Activated CD4-positive, alpha-beta memory T cell treated with anti-CD3 and anti-CD28 coated beads, Interleukin-2, amount 10 ng/mL, durations not matched to agents 7 days and 5 days (primary cell): Measurements from ENCODE around the gene UBE2C. TPM values are rescaled to one million over a fixed set of nuclear protein-coding genes. Genes with fewer than 3 reads are reported as not detected.
"Not testable (repeated sequence)": the region's sequence is repeated elsewhere in the genome, so short reads cannot be mapped to it uniquely, and the experiment has no call there.

Experiments used
- CTCF ChIA-PET: fragments of 350-600 bp; sonication (Branson Sonifier 250); formaldehyde crosslinking; loops from one replicate; lab custom pipeline; 2021; ENCODE audit warnings: antibody characterized with exemption, inconsistent platforms; lab: Charles Lee
- POLR2A ChIA-PET: fragments of 350-600 bp; sonication (Branson Sonifier 250); formaldehyde crosslinking; loops from one replicate; lab custom pipeline; 2021; ENCODE audit warnings: antibody characterized with exemption; lab: Charles Lee
- DNase-seq: peaks from one replicate; pipeline ENCODE4 v3.0.0-alpha.2; 2020
- H3K27ac Mint-ChIP-seq: one replicate; pipeline ENCODE4 v1.8.0; 2021; ENCODE audit warnings: mild to moderate bottlenecking, mixed read lengths
- H3K27me3 Mint-ChIP-seq: one replicate; pipeline ENCODE4 v1.8.0; 2021; ENCODE audit warnings: mixed read lengths
- H3K36me3 Mint-ChIP-seq: one replicate; pipeline ENCODE4 v1.8.0; 2021; ENCODE audit warnings: low read depth, mixed read lengths
- H3K4me1 Mint-ChIP-seq: one replicate; pipeline ENCODE4 v1.8.0; 2021; ENCODE audit warnings: mixed read lengths
- H3K4me3 Mint-ChIP-seq: one replicate; pipeline ENCODE4 v1.8.0; 2021; ENCODE audit warnings: mild to moderate bottlenecking, mixed read lengths
- H3K9me3 Mint-ChIP-seq: one replicate; pipeline ENCODE4 v1.8.0; 2021; ENCODE audit warnings: mixed read lengths
- total RNA-seq, 2 experiments: library from RNA; stranded (reverse); gene quantifications; one replicate each; pipeline ENCODE4 v1.2.3, GENCODE V29; 2021

The UBE2C gene
- 100 to 1,000 TPM; 170 to 184 TPM for total RNA-seq

DNA sequence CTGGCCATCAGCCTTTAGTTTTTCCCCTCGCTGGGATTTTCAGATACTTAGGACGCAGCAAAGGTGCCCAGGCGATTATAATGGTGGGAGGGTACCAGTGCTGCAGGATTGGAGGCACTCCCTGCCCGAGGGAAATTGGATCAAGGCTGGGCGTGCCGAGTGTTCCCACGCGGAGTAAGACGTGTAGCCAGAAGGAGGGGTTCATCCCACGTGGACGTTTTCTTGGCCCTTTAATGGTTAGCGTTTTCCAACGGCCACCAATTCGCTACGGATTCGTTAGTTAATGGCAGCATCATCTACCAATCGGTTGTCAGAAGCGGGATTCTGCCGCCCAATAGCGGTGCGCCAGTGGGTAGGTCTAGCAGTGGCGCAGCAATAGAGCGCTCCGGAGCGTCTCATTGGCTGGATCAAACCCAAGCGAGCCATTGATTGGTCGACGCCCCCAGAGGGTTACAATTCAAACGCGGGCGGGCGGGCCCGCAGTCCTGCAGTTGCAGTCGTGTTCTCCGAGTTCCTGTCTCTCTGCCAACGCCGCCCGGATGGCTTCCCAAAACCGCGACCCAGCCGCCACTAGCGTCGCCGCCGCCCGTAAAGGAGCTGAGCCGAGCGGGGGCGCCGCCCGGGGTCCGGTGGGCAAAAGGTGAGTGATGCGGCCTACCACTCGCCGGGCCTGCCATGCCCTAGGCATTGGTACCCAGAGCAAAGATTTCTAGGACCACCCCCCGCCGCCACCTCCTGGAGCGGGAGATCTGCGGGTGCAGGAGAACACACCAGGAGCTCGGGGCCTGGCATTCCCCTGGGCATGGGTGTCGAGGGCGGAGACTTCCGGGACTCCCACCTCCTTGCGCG, at the start of gene UBE2C:
UBE2C (plus strand) TSS at position 488 of the 849 bp plus-strand sequence; CDS start at position 540, 52 bp downstream.
- Mint-ChIP-seq H3K27me3 (no peaks in the 10 kb centered on the region), H3K4me3 (peak within 1 kb of the TSS; percentile 99), H3K9me3 (no peaks in the 10 kb centered on the region), H3K36me3 (peaks cover 77% of the 10 kb centered on the region), H3K4me1 (peaks cover 36% of the 10 kb centered on the region), H3K27ac (peak within 1 kb of the TSS; percentile 83)
- ChIA-PET CTCF (interaction anchor here (0.8 to 2.3 kb wide), 5 partner anchors 10 to 157 kb away, joined by 3 to 15 read pairs (median 11); no protein-coding TSS in a partner anchor), POLR2A (interaction anchor here (0.6 to 4.1 kb wide), 24 partner anchors 9 to 276 kb away, joined by 3 to 30 read pairs (median 4); partner anchors contain the start of genes ACOT8, DNTTIP1, PCIF1 and WFDC3)
- DNase-seq, result peak; percentile 97

DNA sequence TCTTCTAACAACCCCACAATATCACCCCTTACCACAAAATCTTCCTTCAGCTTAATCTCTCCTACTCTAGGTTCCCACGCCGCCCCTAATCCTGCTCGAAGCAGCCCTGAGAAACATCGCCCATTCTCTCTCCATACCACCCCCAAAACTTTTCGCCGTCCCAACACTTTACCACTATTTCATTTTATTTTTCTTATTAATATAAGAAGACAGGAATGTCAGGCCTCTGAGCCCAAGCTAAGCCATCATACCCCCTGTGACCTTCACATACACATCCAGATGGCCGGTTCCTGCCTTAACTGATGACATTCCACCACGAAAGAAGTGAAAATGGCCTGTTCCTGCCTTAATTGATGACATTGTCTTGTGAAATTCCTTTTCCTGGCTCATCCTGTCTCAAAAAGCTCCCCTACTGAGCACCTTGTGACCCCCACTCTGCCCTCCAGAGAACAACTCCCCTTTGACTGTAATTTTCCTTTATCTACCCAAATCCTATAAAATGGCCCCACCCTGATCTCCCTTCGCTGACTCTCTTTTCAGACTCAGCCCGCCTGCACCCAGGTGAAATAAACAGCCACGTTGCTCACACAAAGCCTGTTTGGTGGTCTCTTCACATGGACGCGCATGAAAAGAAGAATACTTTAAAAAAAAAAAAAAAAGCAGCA, 47.7 kb upstream of the UBE2C start:
- H3K4me1 Mint-ChIP-seq, H3K4me3 Mint-ChIP-seq, H3K9me3 Mint-ChIP-seq, CTCF ChIA-PET, H3K27ac Mint-ChIP-seq, POLR2A ChIA-PET, DNase-seq, H3K36me3 Mint-ChIP-seq: not testable (repeated sequence)
- peaks cover 13% of the 10 kb centered on the region for H3K27me3 Mint-ChIP-seq

- Mint-ChIP-seq H3K27me3 (peaks cover 13% of the 10 kb centered on the region), H3K4me1 (no peaks in the 10 kb centered on the region)
- POLR2A ChIA-PET, result no interaction called here
Measured at GRCh38 chr20:45765307-45765875, 47.1 kb upstream of the UBE2C start.

GRCh38 chr20:45765980-45766379, 46.5 kb upstream of the UBE2C start:
- peaks cover 2% of the 10 kb centered on the region for H3K4me1 Mint-ChIP-seq

More at GRCh38 chr20:45765307-45765875, 47.1 kb upstream of the UBE2C start:
- H3K4me3 Mint-ChIP-seq, result no peak overlapping the region
- no peaks in the 10 kb centered on the region for H3K36me3 Mint-ChIP-seq
- CTCF ChIA-PET, result no interaction called here
- no peaks in the 10 kb centered on the region for H3K9me3 Mint-ChIP-seq
- no peak overlapping the region for H3K27ac Mint-ChIP-seq
- no peak for DNase-seq

GRCh38 chr20:45768479-45768878, 44.0 kb upstream of the UBE2C start:
- no peak for DNase-seq
- no peak overlapping the region for H3K4me3 Mint-ChIP-seq
- ChIA-PET POLR2A (no interaction called here), CTCF (no interaction called here)
- no peak overlapping the region for H3K27ac Mint-ChIP-seq
- H3K9me3 Mint-ChIP-seq, result no peaks in the 10 kb centered on the region
- peaks cover 5% of the 10 kb centered on the region for H3K4me1 Mint-ChIP-seq
- H3K36me3 Mint-ChIP-seq, result no peaks in the 10 kb centered on the region
- peaks cover 17% of the 10 kb centered on the region for H3K27me3 Mint-ChIP-seq

More at GRCh38 chr20:45765980-45766379, 46.5 kb upstream of the UBE2C start:
- Mint-ChIP-seq H3K27ac (no peak overlapping the region), H3K36me3 (no peaks in the 10 kb centered on the region), H3K9me3 (no peaks in the 10 kb centered on the region), H3K4me3 (no peak overlapping the region), H3K27me3 (peaks cover 9% of the 10 kb centered on the region)
- POLR2A ChIA-PET, result no interaction called here
- DNase-seq, result no peak
- CTCF ChIA-PET, result no interaction called here

DNA sequence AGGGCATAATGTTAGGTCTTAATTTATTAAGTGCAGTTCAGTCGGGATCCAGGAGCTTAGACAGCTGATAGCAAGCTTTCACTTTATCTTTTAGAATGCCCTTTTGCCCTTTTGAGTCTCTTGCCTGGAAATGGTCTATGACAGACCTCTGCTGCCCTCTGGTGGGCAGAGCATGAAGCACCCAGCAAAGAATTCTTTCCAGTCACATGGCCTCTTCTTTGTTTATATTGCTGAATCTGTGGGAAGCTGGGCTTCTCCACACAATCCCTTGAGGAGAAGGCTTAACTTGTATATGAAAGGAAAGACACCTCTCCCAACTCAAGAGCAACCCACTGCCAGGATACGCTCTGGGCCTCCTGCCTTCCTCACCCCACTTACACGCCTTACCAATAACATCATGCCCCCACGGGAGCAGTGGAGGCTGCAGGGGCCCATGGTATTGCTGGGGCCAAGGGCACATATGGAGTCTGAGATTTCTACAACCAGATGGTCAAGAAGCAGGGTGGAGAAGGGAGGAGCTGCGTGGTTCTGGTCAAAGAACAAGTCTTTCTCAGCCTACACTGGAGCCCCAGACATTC, 41.2 kb upstream of the UBE2C start:
- H3K9me3 Mint-ChIP-seq, result no peaks in the 10 kb centered on the region
- POLR2A ChIA-PET, result interaction anchor here (0.9 to 1.3 kb wide), 6 partner anchors 12 to 452 kb away, joined by 3 to 4 read pairs (median 3); partner anchors contain the start of genes SYS1 and ZNF335
- CTCF ChIA-PET, result interaction anchor here (0.6 to 2.8 kb wide), 55 partner anchors 9 to 760 kb away, joined by 3 to 34 read pairs (median 5); partner anchors contain the start of genes DNTTIP1, RBPJL, SYS1 and WFDC10A
- H3K36me3 Mint-ChIP-seq, result no peaks in the 10 kb centered on the region
- peak; percentile 85 for DNase-seq
- H3K27me3 Mint-ChIP-seq, result peaks cover 24% of the 10 kb centered on the region
- peaks cover 5% of the 10 kb centered on the region for H3K4me1 Mint-ChIP-seq
- H3K4me3 Mint-ChIP-seq, result no peak overlapping the region
- H3K27ac Mint-ChIP-seq, result no peak overlapping the region

DNA sequence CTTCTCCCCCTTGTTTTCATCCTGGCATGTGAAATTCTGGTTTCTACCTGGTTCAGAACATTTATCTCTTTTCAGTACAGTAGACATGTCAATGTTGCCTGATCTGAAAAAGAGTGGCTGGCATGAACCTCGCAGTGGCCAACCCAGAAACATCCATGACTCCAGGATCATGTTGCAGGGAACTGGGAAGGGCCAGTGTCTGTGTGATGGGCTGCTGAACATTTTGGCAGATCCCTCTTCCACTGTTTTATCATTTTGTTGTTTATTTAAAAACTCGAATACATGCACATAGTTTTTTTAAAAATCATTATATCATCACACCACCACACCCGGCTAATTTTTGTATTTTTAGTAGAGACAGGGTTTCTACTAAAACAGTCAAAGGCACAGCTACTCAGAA, 39.8 kb upstream of the UBE2C start:
- CTCF ChIA-PET, result interaction anchor here (2.7 kb wide), 1 partner anchor 319 kb away, joined by 23 read pairs; no protein-coding TSS in a partner anchor
- no peak overlapping the region for H3K27ac Mint-ChIP-seq
- H3K36me3 Mint-ChIP-seq, result no peaks in the 10 kb centered on the region
- DNase-seq, result no peak
- peaks cover 23% of the 10 kb centered on the region for H3K27me3 Mint-ChIP-seq
- peaks cover 5% of the 10 kb centered on the region for H3K4me1 Mint-ChIP-seq
- POLR2A ChIA-PET, result no interaction called here
- no peak overlapping the region for H3K4me3 Mint-ChIP-seq
- H3K9me3 Mint-ChIP-seq, result no peaks in the 10 kb centered on the region

DNA sequence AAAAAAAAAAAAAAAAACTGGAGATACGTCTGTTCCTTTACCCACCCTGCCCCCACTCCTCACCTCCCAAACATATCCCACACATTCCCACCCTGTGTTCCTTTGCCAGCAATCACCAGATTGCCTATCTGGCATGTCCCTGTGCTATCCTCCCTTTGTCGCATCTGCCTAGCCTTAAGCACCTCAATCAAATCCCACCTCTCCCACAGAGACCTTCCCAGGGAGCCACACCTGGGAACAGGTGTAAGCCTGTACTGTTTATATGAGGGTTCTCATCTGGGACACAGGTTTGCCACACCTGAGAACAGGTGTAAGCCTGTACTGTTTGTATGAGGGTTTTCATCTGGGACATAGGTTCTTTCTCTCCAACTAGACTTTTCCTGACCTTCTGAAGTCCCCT, 37.5 kb upstream of the UBE2C start:
- POLR2A ChIA-PET, result no interaction called here
- H3K4me3 Mint-ChIP-seq, result no peak overlapping the region
- H3K9me3 Mint-ChIP-seq, result no peaks in the 10 kb centered on the region
- no peak overlapping the region for H3K27ac Mint-ChIP-seq
- peaks cover 25% of the 10 kb centered on the region for H3K27me3 Mint-ChIP-seq
- H3K4me1 Mint-ChIP-seq, result peaks cover 14% of the 10 kb centered on the region
- no peaks in the 10 kb centered on the region for H3K36me3 Mint-ChIP-seq
- CTCF ChIA-PET, result interaction anchor here (0.7 kb wide), 1 partner anchor 442 kb away, joined by 3 read pairs; no protein-coding TSS in a partner anchor
- DNase-seq, result no peak

DNA sequence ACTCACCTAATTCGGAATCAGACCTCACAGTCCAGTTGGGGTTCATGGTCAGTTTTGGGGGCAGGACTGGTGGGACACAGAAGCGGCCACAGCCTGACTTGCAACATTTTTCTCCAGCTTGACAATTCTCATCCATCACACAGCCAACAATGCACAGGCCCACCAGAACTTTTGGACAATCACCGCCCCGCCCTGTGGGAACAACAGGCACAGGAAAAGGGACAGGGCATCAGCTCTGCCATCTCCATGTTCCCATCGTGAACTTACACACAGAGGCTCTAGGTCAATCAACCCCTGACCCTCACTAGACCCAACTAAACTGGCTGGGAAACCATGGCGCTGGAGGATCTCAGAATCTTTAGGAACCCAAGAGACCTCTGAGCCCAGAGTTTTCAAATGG, 37.0 kb upstream of the UBE2C start:
- DNase-seq, result no peak
- Mint-ChIP-seq H3K4me3 (no peak overlapping the region), H3K4me1 (peaks cover 16% of the 10 kb centered on the region), H3K36me3 (no peaks in the 10 kb centered on the region), H3K27ac (no peak overlapping the region), H3K9me3 (no peaks in the 10 kb centered on the region), H3K27me3 (peaks cover 25% of the 10 kb centered on the region)
- ChIA-PET CTCF (interaction anchor here (0.7 kb wide), 1 partner anchor 443 kb away, joined by 3 read pairs; no protein-coding TSS in a partner anchor), POLR2A (no interaction called here)

GRCh38 chr20:45776931-45777330, 35.5 kb upstream of the UBE2C start:
- no peak overlapping the region for H3K27ac Mint-ChIP-seq
- no peak overlapping the region for H3K4me3 Mint-ChIP-seq
- DNase-seq, result no peak
- ChIA-PET CTCF (no interaction called here), POLR2A (no interaction called here)
- H3K4me1 Mint-ChIP-seq, result peaks cover 19% of the 10 kb centered on the region
- peaks cover 22% of the 10 kb centered on the region for H3K27me3 Mint-ChIP-seq
- H3K36me3 Mint-ChIP-seq, result no peaks in the 10 kb centered on the region
- H3K9me3 Mint-ChIP-seq, result no peaks in the 10 kb centered on the region

GRCh38 chr20:45779011-45779915, 33.2 kb upstream of the UBE2C start:
- H3K4me3 Mint-ChIP-seq, result no peak overlapping the region
- no peaks in the 10 kb centered on the region for H3K36me3 Mint-ChIP-seq
- peaks cover 10% of the 10 kb centered on the region for H3K27me3 Mint-ChIP-seq
- H3K27ac Mint-ChIP-seq, result no peak overlapping the region
- H3K9me3 Mint-ChIP-seq, result no peaks in the 10 kb centered on the region
- POLR2A ChIA-PET, result interaction anchor here (1.3 kb wide), 1 partner anchor 13 kb away, joined by 4 read pairs; the partner anchor contains the start of genes DNTTIP1 and WFDC3
- CTCF ChIA-PET, result interaction anchor here (0.6 to 2.1 kb wide), 4 partner anchors 8 to 341 kb away, joined by 3 to 15 read pairs (median 6); partner anchors contain the start of genes DNTTIP1 and WFDC3
- no peak for DNase-seq
- H3K4me1 Mint-ChIP-seq, result peaks cover 31% of the 10 kb centered on the region
